KBM-7 (cell line): ENCODE data around the gene MPC2.
A peak's percentile ranks its signal among the peaks of the same experiment; 100 is the strongest.

Source experiments
- DNase-seq: peaks from one replicate; pipeline ENCODE4 v3.0.0-alpha.2; 2015
- in situ Hi-C: fragments of 300-500 bp; cut with MboI; formaldehyde crosslinking; loops from 2 replicates; pipeline ENCODE4 v1.14.3; 2020; ENCODE audit warnings: low sequenced_read_pairs, low pct_unique_long_range_greater_than_20kb, mixed read lengths

MPC2 gene

DNA sequence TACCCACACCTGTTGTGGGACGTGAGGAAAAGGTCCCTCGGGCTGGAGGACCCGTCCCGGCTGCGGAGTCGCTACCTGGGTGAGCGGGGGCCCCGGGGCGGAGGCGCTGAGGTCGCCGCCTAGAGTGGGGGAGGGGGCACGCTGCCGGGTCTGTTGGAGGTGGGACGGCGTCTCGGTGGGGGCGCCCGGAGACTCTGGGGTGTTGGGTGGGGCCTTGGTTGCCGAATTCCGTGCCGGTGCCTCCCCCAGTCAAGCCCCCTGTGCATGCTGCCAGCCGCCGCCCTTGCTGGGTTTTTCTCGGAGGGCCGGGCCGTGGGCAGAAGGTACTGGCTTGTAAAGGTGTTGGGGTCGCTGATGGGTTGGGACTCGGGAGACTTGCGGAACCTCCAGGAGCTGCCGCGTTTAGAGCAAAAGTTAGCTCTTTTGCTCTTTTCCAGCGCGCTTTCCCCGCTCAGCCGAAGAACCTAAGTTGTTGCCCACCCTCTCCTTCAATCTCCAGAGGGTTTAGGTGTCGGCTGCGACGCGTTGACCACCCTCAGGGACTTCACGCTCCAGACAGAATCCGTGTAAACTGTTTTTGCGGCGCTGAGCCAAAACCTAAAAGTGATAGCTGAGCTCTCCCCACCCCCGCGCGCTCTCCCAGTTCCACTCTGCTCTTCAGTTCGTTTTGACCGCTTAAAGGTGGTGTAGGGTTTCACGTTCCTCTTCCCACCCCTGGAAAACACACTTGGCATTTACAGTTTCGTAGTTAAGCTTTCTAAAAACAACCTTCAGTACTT is at the start of gene MPC2:
Gene MPC2 (minus strand): TSS at position 143 of the 779 bp plus-strand sequence. CDS start 1,231 bp downstream, outside the sequence.
- in situ Hi-C loops: no loop called here
- DNase-seq: peak; percentile 82

DNA sequence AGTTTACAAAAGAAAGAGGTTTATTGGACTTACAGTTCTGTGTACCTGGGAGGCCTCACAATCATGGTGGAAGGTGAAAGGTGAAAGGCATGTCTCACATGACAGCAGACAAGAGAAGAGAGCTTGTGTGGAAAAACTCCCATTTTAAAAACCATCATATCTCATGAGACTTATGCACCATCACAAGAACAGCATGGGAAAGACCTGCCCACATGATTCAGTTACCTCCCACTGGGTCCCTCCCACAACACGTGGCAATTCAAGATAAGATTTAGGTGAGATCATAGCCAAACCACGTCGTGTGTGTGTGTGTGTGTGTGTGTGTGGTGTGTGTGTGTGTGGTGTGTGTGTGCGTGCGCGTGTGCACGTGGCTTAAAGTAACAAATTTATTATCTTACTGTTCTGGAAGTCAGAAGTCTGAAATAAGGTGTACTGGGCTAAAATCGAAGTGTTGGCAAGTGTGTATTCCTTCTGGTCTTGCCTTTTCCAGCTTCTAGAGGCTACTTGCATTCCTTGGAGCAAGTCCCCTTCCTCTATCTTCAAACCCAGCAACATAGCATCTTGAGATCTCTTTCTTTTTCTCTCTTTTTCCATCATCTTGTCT is 48.1 kb upstream of the MPC2 start:
- peak; percentile 46 for DNase-seq
- in situ Hi-C loops: no loop called here

GRCh38 chr1:167983797-167984420 is 47.0 kb upstream of the MPC2 start:
- in situ Hi-C loops: no loop called here
- DNase-seq: no peak

- no peak for DNase-seq
- in situ Hi-C loops: no loop called here
These were observed 45.1 kb upstream of the MPC2 start for GRCh38 chr1:167981933-167982332.

DNA sequence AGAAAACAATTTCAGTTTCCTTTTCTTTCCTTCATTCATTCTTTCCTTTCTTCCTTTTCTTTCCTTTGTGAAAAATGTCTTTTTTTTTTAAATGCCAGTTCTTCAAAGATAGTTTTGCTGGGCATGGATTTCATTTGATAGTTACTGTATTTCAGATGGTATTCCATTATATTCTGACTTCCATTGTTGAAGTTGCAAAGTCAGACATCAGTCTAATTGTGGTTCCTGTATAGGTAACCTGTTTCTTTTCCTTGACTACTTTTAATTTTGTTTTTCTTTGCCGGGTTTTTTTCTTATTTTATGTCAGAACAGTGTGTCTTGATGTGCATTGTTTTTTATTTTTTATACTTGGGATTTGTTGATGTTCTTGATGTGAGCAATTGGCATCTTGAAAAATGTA is 40.4 kb upstream of the MPC2 start:
- in situ Hi-C loops: no loop called here
- DNase-seq: no peak

- in situ Hi-C loops: no loop called here
- no peak for DNase-seq
These were observed 37.8 kb upstream of the MPC2 start for GRCh38 chr1:167974698-167975097.

GRCh38 chr1:167973832-167974231 is 37.0 kb upstream of the MPC2 start:
- DNase-seq: no peak
- in situ Hi-C loops: no loop called here

GRCh38 chr1:167968569-167968968 is 31.7 kb upstream of the MPC2 start:
- in situ Hi-C loops: no loop called here
- no peak for DNase-seq

DNA sequence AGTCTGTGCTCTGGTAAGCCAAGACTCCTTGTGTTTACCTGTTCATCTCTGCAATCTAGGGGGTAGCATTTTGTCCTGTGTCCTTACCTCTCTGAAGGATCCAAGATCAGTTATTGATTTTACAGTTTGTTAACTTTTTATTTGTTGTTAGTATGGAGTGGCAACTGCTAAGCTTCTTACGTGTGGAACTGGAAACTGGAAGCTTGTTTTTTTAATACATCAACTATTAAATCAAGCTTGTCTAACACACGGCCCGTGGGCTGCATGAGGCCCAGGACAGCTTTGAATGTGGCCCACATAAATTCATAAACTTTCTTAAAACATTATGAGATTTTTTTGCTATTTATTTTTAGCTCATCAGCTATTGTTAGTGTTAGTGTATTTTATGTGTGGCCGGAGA is 29.2 kb upstream of the MPC2 start:
- in situ Hi-C loops: no loop called here
- DNase-seq: no peak

DNA sequence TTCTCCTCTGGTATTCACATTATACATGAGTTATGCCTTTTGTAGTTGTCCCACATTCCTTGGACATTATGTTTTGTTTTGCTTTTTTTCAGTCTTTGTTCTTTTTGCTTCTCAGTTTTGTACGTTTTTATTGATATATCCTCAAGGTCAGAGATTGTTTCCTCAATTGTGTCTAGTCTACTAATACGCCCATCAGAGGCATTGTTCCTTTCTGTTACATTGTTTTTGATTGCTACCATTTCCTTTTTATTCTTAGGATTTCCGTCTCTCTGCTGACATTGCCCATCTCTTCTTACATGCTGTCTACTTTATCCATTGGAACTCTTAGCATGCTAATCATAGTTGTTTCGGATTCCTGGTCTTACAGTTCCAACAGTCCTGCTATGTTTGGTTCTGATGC is 27.8 kb upstream of the MPC2 start:
- DNase-seq: no peak

GRCh38 chr1:167957710-167958109 is 20.8 kb upstream of the MPC2 start:
- in situ Hi-C loops: no loop called here
- DNase-seq: no peak

More for the DNA sequence above, 27.8 kb upstream of the MPC2 start:
- in situ Hi-C loops: no loop called here

DNA sequence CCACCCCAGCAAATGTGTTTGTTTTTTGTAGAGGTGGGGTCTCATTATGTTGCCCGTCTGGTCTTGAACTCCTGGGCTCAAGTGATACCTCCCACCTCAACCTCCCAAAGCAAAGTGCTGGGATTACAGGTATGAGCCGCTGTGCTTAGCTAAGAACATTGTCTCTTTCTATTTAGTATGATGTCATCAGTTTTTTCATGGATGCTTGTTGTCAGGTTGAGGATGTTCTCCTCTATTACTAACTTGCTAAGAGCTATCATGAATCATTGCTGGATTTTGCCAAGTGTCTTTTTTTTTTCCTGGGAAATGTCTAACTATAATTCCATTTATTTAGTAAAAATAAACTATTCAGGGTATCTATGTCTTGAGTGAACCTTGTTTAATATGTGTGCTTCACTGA is 19.0 kb upstream of the MPC2 start:
- DNase-seq: no peak
- in situ Hi-C loops: no loop called here

DNA sequence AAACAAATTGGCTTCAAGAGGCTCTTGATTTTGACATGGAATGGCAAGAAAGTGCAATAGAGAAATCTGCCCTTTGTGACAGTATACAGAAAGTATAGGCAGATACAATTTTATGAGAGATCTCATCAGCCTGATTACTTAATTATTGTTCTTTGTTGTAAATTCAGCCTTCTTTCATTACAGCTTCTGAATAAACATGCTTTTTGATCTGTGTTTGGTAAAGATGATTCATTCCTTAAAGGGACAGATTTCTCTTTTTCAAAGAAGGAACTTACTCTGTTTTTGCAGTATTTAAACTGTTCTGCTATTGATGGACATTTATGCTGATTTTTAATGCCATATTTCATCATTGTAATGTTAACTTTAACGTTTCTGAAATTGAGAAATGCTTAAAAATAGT is 13.7 kb upstream of the MPC2 start:
- DNase-seq: no peak
- in situ Hi-C loops: no loop called here

DNA sequence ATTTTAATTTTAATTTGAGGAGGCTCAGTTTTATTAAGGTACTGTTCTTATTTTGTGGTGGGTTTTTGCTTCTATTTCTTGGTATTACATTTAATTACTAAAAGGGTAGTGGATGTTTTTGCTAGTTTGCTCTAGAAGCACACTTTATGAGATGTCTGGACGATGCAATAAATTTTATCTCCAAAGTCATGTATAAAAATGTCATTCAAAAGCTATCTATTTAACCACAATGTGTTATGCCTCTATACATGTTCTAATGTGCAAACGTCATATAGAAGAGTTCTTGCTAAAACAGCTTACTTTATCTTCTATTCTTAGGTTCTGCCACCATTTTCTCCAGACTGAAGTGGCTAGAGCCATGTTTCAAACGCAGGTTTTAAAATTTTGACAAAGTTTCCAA is 12.9 kb upstream of the MPC2 start:
- in situ Hi-C loops: no loop called here

DNA sequence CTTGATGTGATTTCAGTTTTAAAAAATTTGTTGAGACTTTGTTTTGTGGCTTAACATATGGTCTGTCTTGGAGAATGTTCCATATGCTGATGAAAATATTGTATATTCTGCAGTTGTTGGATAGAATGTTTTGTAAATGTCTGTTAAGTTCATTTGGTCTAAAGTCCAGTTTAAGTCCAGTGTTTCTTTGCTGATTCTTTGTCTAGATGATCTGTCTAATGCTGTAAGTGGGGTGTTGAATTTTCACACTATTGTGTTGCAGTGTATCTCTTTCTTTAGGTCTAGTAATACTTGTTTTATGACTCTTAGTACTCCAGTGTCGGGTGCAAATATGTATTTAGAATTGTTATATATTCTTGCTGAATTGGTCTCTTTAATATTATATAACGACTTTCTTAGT is 10.9 kb upstream of the MPC2 start:
- in situ Hi-C loops: no loop called here
- DNase-seq: no peak

More for the DNA sequence above, 12.9 kb upstream of the MPC2 start:
- no peak for DNase-seq

DNA sequence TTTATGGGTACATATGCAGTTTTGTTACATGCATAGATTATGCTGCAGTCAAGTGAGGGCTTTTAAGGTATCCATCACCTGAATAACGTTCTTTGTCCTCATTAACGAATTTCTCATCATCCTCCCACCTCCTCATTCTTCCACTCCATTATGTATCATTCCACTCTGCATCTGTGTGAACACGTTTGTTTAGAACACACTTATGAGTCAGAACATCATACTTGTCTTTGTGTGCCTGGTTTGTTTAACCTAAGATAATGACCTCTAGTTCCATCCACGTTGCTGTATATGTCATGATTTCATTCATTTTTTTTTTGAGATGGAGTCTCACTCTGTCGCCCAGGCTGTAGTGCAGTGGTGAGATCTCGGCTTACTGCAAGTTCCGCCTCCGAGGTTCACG is 6.7 kb upstream of the MPC2 start:
- no peak for DNase-seq
- in situ Hi-C loops: no loop called here

GRCh38 chr1:167940264-167940663 is 3.4 kb upstream of the MPC2 start:
- in situ Hi-C loops: no loop called here
- no peak for DNase-seq

DNA sequence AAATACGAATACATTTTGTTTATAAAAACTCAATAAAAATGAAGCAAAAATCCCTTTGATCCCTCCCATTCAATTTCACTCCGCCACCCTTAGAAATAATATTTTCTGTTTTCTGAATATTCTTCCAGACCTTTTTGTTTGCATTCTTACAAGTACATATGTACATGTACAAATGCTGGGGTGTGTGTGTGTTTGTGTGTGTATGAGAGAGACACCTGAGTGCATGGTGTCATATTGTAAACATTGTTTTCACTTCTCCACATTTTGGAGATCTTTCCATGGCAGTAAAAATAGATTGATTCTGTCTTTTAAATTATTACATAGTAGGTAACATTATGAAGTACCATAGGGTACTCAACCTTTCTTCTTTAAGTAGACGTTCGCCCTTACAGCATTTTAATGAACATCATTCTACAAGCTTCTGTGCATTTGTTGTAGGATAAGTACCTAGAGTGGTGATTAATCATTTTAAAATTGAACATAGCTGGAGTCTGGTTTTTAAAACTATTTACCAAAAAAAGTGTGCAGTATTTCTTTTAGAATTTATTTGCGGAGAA is 1.3 kb upstream of the MPC2 start:
- in situ Hi-C loops: no loop called here
- peak; percentile 40 for DNase-seq

DNA sequence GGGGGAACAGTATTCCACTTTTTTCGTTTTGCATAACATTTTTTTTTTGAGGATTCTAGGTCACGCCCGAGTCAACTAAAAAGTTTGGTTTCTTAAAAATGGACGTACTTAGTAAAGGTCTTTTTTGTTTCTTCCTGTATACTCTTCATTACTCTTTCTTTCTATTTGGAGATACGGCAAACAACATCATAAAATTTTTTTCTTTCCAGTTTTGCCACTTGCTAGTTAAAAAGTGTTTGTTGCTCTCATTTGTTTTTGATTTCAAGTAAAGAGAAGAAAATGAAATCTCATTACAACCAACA is 788 bp upstream of the MPC2 start:
- in situ Hi-C loops: no loop called here
- DNase-seq: no peak
